SH-SY5Y (cell line): Measurements from ENCODE around the gene RAC2.

Experiments
- GATA2 ChIP-seq: IDR thresholded peaks from 2 replicates; pipeline ENCODE4 v1.6.1; 2011; ENCODE audit warnings: mild to moderate bottlenecking, low read depth, low read length
- GATA3 ChIP-seq: IDR thresholded peaks from 2 replicates; pipeline ENCODE4 v1.6.1; 2011; ENCODE audit warnings: low read depth, mild to moderate bottlenecking, low read length, moderate library complexity

The RAC2 gene

GRCh38 chr22:37254209-37254866 lies 10.3 kb upstream of the RAC2 start:
- TF ChIP-seq GATA3 (no peak), GATA2 (no peak)

GRCh38 chr22:37253126-37253660 lies 9.1 kb upstream of the RAC2 start:
- TF ChIP-seq GATA2 (no peak), GATA3 (no peak)

GRCh38 chr22:37249986-37250385 lies 5.9 kb upstream of the RAC2 start:
- TF ChIP-seq GATA2 (no peak), GATA3 (no peak)

GRCh38 chr22:37248251-37248650 lies 4.2 kb upstream of the RAC2 start:
- no peak for TF ChIP-seq GATA2

- TF ChIP-seq GATA2 = no peak
- no peak for TF ChIP-seq GATA3
Observed at GRCh38 chr22:37245740-37246139, 1.7 kb upstream of the RAC2 start.

- TF ChIP-seq GATA2 = no peak
- no peak for TF ChIP-seq GATA3
Observed at GRCh38 chr22:37244922-37245722, 1.1 kb upstream of the RAC2 start.

- TF ChIP-seq GATA3 (no peak), GATA2 (no peak)
Observed at GRCh38 chr22:37243402-37244113, 511 bp downstream of the RAC2 start.

- TF ChIP-seq GATA3 (no peak), GATA2 (peak; percentile 49; the same call in 1 of the 2 replicates)
Observed at GRCh38 chr22:37242395-37242918, 1.6 kb downstream of the RAC2 start.

GRCh38 chr22:37241351-37242142 lies 2.5 kb downstream of the RAC2 start:
- TF ChIP-seq GATA3 = no peak
- TF ChIP-seq GATA2 = no peak

GRCh38 chr22:37240941-37241320 lies 3.1 kb downstream of the RAC2 start:
- TF ChIP-seq GATA3 (no peak), GATA2 (no peak)

GRCh38 chr22:37240240-37240940 lies 3.7 kb downstream of the RAC2 start:
- TF ChIP-seq GATA3 (no peak), GATA2 (no peak)

- TF ChIP-seq GATA2 (no peak), GATA3 (no peak)
Observed at GRCh38 chr22:37239336-37240239, 4.5 kb downstream of the RAC2 start.
